ENCODE data around the gene LHB. TPM values are rescaled to one million over a fixed set of nuclear protein-coding genes. Genes with fewer than 3 reads are reported as not detected.

LHB gene
- total RNA-seq, 1 donor from 2014 or later: not detected

Small RNAs within 50 kb of the gene (microRNA-seq; reads per million reads assigned to microRNA genes)
- not detected for gene MIR6798

Other genes starting within 250 kb of the LHB start
- 38.0 TPM for gene BCAT2, start 206.1 kb downstream of the LHB start, total RNA-seq
- gene HSD17B14, start 180.6 kb downstream of the LHB start, total RNA-seq: 22.2 TPM
- gene PLEKHA4, start 148.5 kb downstream of the LHB start, total RNA-seq: 519 TPM
- gene PPP1R15A, start 144.7 kb downstream of the LHB start, total RNA-seq: 95.8 TPM
- gene TULP2, start 118.3 kb downstream of the LHB start, total RNA-seq: 1.1 TPM
- 262 TPM for gene NUCB1, start 116.8 kb downstream of the LHB start, total RNA-seq
- gene DHDH, start 83.4 kb downstream of the LHB start, total RNA-seq: 1.1 TPM
- gene BAX, start 62.2 kb downstream of the LHB start, total RNA-seq: 48.0 TPM
- 3,094 TPM for gene FTL, start 51.8 kb downstream of the LHB start, total RNA-seq
- 42.0 TPM for gene GYS1, start 23.8 kb downstream of the LHB start, total RNA-seq
- gene RUVBL2, start 23.2 kb downstream of the LHB start, total RNA-seq: 29.9 TPM
- gene CGB3, start 7.2 kb upstream of the LHB start, total RNA-seq: not detected
- not detected for gene CGB2, start 14.8 kb upstream of the LHB start, total RNA-seq
- gene CGB1, start 19.8 kb upstream of the LHB start, total RNA-seq: not detected
- gene CGB5, start 26.8 kb upstream of the LHB start, total RNA-seq: not detected
- not detected for gene CGB8, start 32.0 kb upstream of the LHB start, total RNA-seq
- not detected for gene CGB7, start 40.7 kb upstream of the LHB start, total RNA-seq
- gene NTF4, start 47.7 kb upstream of the LHB start, total RNA-seq: not detected
- gene KCNA7, start 55.6 kb upstream of the LHB start, total RNA-seq: not detected
- gene SNRNP70, start 68.4 kb upstream of the LHB start, total RNA-seq: 299 TPM
- gene LIN7B, start 97.3 kb upstream of the LHB start, total RNA-seq: 9.8 TPM
- 0.67 TPM for gene C19orf73, start 102.1 kb upstream of the LHB start, total RNA-seq
- 6.3 TPM for gene PPFIA3, start 102.5 kb upstream of the LHB start, total RNA-seq
- 5.1 TPM for gene HRC, start 138.3 kb upstream of the LHB start, total RNA-seq
- 32.5 TPM for gene TRPM4, start 140.7 kb upstream of the LHB start, total RNA-seq